Activated T-helper 1 cell treated with anti-CD3 and anti-CD28 coated beads, Interleukin-2, amount 50 U/mL, for 16 hours (primary cell): ENCODE data around the gene GOLGA8Q.
"Not testable (repeated sequence)": the region's sequence is repeated elsewhere in the genome, so short reads cannot be mapped to it uniquely, and the experiment has no call there.

Source experiments
- DNase-seq, 2 donors: peaks; one replicate each; pipeline ENCODE4 v3.0.0-alpha.2; 2020; ENCODE audit warnings: low read depth in 1 of 2, low spot score in 1 of 2

The GOLGA8Q gene

GRCh38 chr15:30551750-30552149 is at the start of gene GOLGA8Q:
Gene GOLGA8Q, plus strand, starts transcription at chr15:30552050. Its CDS starts 28 bp downstream, at chr15:30552078.
- DNase-seq, result not testable (repeated sequence)

- DNase-seq, result not testable (repeated sequence)
Measured at GRCh38 chr15:30502904-30503781, 48.7 kb upstream of the GOLGA8Q start.

- DNase-seq, result not testable (repeated sequence)
Measured at GRCh38 chr15:30504162-30504843, 47.5 kb upstream of the GOLGA8Q start.

- not testable (repeated sequence) for DNase-seq
Measured at GRCh38 chr15:30514545-30514944, 37.3 kb upstream of the GOLGA8Q start.

- not testable (repeated sequence) for DNase-seq
Measured at GRCh38 chr15:30523453-30524243, 28.2 kb upstream of the GOLGA8Q start.

GRCh38 chr15:30525912-30526311 is 25.9 kb upstream of the GOLGA8Q start:
- DNase-seq, result not testable (repeated sequence)

- not testable (repeated sequence) for DNase-seq
Measured at GRCh38 chr15:30529049-30529448, 22.8 kb upstream of the GOLGA8Q start.

- DNase-seq, result not testable (repeated sequence)
Measured at GRCh38 chr15:30566949-30567348, 15.1 kb downstream of the GOLGA8Q start.

GRCh38 chr15:30573012-30573491 is 21.2 kb downstream of the GOLGA8Q start:
- DNase-seq, result not testable (repeated sequence)

GRCh38 chr15:30579394-30579970 is 27.6 kb downstream of the GOLGA8Q start:
- DNase-seq, result not testable (repeated sequence)

- not testable (repeated sequence) for DNase-seq
Measured at GRCh38 chr15:30580716-30581115, 28.9 kb downstream of the GOLGA8Q start.

GRCh38 chr15:30598953-30599352 is 47.1 kb downstream of the GOLGA8Q start:
- DNase-seq, result not testable (repeated sequence)

GRCh38 chr15:30603796-30604195 is 51.9 kb downstream of the GOLGA8Q start, which contains the start of gene GOLGA8H:
Gene GOLGA8H, plus strand, starts transcription at chr15:30604028. Its CDS starts 98 bp downstream, at chr15:30604126.
- not testable (repeated sequence) for DNase-seq
